Measurements from ENCODE around the gene SPATC1L.

DNA sequence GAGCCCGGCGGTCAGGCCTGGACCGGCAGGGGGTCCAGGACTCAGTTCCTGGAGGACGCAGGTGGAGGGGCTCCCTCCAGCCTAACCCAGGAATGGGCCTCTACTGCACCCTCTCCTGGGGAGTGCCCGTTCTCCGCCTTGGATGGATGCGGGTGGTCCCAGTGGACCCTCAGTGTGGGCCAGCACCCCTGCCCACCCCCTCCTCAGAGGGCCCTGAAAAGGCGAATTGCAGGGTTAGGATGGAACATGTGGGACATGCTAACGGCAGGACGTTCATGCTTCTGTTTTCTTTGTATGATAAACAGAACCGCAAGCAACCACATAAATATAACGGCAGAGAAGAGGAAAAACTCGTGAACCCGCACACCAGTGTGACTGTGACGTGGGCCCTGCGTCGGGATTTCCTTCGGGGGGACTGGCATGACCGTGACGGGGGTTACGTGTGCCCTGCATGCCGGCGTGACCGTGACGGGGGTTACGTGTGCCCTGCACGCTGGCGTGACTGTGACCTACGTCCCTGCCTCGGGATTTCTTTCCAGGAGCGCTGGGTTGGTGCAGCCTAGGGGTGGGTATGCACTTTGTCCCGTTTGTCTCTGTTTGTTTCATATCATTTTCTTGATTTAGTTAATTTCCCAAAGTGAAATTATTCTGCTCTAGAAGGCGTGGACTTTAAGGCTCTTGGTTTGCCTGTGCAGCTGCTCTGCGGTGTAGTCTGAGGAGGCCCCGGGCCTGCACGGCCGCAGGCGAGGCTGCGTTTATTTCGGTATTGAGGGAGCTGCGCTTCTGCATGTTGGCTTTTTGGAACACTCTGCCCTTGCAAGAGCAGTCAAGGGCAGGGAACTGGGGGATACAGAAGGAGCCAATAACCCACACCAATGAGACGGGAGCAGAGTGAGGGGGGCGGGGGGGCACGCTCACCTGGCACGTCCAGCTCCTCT, 32.0 kb downstream of the SPATC1L start:
- no peak for TF ChIP-seq CTCF (conservative IDR thresholded peaks at IDR 0.05; ENCODE audit: low read length)
- no peak for TF ChIP-seq EZH2phosphoT487 (IDR thresholded peaks at IDR 0.05; ENCODE audit: borderline replicate concordance, low read depth, low read length)

All from OCI-LY7 (cell line).